Fibroblast of pulmonary artery (primary cell): ENCODE data around the gene ACP2.
A peak's percentile ranks its signal among the peaks of the same experiment; 100 is the strongest.
"Not testable (repeated sequence)": the region's sequence is repeated elsewhere in the genome, so short reads cannot be mapped to it uniquely, and the experiment has no call there.

Source experiments
- DNase-seq: peaks from one replicate; pipeline ENCODE4 v3.0.0-alpha.2; 2010; ENCODE audit warnings: low read depth
- H3K4me3 ChIP-seq: replicated peaks from 2 replicates; pipeline ENCODE4 v1.5.1; 2011; ENCODE audit warnings: low read depth, mild to moderate bottlenecking, control low read depth, low read length, moderate library complexity
- TF ChIP-seq, protein P1 (sequence below): IDR thresholded peaks from 2 replicates; pipeline ENCODE4 v1.5.1; 2011; ENCODE audit warnings: mild to moderate bottlenecking, control low read depth, low read length, inconsistent platforms; ENCODE audit errors: missing control alignments

Gene ACP2

DNA sequence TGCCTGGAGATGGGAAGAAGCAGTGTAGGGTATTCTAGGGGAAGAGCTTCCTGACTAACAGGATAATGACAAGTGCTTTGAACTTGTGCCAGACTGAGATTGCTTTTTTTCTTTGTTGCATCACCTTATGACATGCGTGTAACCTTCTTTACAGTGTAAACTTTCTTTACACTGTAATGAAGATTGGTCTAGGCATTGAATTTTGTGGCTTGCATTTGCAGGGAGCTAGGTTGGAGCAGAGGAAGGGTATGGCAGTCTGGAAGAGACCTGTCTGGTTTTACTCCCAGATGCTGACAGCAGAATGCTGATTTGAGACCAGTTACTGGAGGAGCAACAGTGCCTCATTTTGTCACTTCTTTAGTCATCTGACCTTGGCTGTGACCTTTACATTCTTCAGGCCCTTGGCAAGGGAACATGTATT, 28.2 kb downstream of the ACP2 start:
- TF ChIP-seq, protein P1, sequence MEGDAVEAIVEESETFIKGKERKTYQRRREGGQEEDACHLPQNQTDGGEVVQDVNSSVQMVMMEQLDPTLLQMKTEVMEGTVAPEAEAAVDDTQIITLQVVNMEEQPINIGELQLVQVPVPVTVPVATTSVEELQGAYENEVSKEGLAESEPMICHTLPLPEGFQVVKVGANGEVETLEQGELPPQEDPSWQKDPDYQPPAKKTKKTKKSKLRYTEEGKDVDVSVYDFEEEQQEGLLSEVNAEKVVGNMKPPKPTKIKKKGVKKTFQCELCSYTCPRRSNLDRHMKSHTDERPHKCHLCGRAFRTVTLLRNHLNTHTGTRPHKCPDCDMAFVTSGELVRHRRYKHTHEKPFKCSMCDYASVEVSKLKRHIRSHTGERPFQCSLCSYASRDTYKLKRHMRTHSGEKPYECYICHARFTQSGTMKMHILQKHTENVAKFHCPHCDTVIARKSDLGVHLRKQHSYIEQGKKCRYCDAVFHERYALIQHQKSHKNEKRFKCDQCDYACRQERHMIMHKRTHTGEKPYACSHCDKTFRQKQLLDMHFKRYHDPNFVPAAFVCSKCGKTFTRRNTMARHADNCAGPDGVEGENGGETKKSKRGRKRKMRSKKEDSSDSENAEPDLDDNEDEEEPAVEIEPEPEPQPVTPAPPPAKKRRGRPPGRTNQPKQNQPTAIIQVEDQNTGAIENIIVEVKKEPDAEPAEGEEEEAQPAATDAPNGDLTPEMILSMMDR: no peak
- peak; percentile 92 for DNase-seq
- no peak overlapping the region for H3K4me3 ChIP-seq

DNA sequence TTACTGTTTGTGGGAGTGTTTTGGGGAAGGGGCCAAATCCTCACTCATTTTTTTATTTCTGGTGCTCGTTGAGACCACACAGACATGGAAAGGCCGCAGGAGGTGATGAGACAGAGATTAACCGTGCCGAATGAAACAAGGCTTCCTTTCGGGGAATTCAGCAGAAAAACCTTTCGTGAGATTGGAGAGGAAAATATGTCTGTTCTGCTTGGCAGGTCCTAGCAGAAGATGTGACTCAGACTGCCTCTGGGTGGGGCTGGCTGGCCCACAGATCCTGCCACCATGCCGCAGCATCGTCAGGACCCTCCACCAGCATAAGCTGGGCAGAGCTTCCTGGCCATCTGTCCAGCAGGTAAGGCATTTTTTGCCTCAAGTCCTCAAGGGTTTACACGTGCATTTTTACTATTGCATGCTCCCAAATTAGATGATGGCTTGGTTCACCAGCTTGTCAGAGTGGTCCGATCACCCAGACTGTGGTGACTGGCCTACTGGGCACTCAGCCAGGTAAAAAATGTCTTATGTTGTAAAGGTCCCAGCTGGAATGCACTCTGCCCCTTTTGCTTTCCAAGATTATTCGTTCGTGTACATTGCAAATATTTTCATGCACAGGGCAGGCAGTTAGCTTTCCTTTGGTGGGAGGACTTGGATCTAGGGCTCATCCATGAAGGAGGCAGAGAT, 32.4 kb downstream of the ACP2 start:
- DNase-seq: peak; percentile 87
- TF ChIP-seq, protein P1: no peak
- peak overlapping the region; percentile 73 for H3K4me3 ChIP-seq

DNA sequence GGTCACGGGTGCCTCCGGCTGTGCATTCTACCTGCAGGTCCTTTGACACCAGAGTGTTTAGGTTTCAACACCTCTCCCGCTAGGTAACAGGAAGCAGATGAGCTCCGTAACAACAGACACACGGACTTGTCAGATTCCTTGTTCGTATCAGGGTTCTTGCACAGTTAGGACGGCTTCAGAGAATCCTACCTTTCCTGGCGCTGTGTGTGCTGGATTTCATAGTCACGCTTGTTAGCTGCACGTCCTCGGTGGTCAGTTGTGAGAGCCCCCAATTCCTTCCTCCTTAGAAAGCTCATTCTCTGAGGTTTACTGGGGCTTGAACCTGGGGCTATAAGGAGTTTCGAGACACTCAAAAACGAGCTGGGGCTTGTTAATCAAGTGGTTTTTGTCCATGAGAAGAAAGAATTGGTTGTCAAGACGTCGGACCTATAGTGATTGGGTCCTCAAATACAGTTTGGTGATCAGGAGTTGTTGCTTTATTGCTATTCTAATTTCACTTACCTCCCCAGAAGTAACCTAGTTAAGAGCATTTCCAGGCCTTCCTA, 33.2 kb downstream of the ACP2 start:
- TF ChIP-seq, protein P1: no peak
- DNase-seq: no peak
- peak overlapping the region; percentile 73 for H3K4me3 ChIP-seq

DNA sequence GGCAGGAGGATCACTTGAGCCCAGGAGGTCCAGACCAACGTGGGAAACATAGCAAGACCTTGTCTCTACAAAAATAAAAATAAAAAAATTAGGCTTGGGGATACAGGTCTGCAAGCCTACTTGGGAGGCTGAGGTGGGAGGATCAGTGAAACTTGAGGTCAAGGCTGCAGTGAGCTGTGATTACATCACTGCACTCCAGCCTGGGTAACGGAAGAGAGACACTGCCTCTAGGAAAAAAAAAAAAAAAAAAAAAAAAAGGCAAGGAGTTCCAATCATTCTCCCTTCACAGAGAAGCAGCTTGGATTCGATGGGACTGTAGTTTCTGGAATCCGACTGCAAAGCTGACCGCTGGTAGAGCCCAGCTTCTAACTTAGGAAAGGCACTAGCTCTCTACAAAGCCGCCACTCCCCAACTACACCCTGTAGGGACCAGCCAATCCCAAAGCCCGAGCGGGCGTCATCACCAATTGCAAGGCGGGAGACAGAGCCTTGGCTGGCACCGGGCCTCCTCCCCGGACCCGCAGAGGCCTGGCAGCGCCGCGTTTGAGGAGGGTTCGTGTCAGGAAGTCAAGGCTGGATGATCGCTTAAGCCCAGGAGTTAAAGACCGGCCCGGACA, 34.6 kb downstream of the ACP2 start:
- TF ChIP-seq, protein P1: no peak
- peak overlapping the region; percentile 73 for H3K4me3 ChIP-seq
- DNase-seq: peak; percentile 80

DNA sequence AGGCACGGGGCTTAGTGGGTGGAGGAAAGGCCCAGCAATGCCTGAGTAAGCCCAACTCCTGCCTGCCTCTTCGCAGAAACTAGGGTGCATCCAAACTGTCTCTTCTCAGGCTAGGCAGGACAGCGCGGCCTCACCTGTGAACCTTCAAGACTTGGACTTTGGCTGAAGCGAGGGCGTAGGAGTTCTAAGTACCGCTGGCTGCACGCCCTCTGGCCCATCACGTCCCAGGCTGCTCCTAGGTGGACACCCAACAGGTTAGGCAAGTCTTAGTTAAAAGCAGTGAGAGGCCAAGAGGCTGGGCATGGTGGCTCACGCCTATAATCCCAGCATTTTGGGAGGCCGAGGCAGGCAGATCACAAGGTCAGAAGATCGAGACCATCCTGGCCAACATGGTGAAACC, 35.7 kb downstream of the ACP2 start:
- H3K4me3 ChIP-seq: no peak overlapping the region
- DNase-seq: no peak
- TF ChIP-seq, protein P1: no peak

DNA sequence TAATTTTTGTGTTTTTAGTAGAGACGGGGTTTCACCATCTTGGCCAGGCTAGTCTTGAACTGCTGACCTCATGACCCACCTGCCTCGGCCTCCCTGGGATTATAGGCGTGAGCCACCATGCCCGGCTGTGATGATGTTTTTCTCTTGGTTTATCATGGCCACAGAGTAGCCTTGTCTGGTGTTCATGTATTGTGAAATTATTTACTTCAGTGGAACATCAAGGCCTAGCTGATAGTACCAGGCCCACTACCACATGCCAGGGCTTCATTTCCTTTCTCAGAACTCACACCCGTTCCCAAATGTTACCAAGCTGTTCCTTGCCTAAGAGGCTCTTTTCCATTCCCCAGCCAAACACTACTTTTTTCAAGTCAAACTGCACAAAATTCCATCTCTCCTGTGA, 40.0 kb downstream of the ACP2 start:
- DNase-seq: no peak
- no peak overlapping the region for H3K4me3 ChIP-seq
- TF ChIP-seq, protein P1: no peak

DNA sequence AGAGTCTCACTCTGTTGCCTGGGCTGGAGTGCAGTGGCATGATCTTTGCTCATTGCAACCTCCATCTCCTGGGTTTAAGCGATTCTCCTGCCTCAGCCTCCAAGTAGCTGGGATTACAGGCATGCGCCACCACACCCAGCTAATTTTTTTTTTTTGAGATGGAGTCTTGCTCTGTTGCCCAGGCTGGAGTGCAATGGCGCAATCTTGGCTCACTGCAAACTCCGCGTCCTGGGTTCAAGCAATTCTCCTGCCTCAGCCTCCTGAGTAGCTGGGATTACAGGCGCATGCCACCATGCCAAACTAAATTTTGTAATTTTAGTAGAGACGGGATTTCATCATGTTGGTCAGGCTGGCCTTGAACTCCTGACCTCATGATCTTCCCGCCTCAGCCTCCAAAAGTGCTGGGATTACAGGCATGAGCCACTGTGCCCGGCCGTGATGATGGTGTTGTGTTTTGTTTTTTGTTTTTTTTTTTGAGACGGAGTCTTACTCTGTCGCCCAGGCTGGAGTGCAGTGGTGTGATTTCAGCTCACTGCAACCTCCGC, 40.5 kb downstream of the ACP2 start:
- not testable (repeated sequence) for DNase-seq, H3K4me3 ChIP-seq
